Cardiac muscle cell (in vitro differentiated cells and primary cell): ENCODE results near the gene ADH5. TPM values are rescaled to one million over a fixed set of nuclear protein-coding genes. Genes with fewer than 3 reads are reported as not detected.

Source experiments
- DNase-seq, 2 donors: peaks; one replicate each; pipeline versions ENCODE4 v3.0.0 to v3.0.0-alpha.2; 2010 to 2017; ENCODE audit warnings: low read depth in 1 of 2, low spot score in 1 of 2
- H3K27ac ChIP-seq: fragments of 200-600 bp; sonication (generic); 2 replicates; pipeline ENCODE4 v1.5.1; 2016
- H3K27me3 ChIP-seq: fragments of 200-600 bp; sonication (generic); 2 replicates; pipeline ENCODE4 v1.6.0; 2016; ENCODE audit warnings: control low read depth
- H3K36me3 ChIP-seq: fragments of 200-600 bp; sonication (generic); 2 replicates; pipeline ENCODE4 v1.5.1; 2016; ENCODE audit warnings: control low read depth
- H3K4me1 ChIP-seq: fragments of 200-600 bp; sonication (generic); 2 replicates; pipeline ENCODE4 v1.8.1; 2017; ENCODE audit warnings: low read depth, mild to moderate bottlenecking, mixed run types
- H3K4me3 ChIP-seq: fragments of 200-600 bp; sonication (generic); 2 replicates; pipeline ENCODE4 v1.5.1; 2016; ENCODE audit warnings: mild to moderate bottlenecking
- H3K9me3 ChIP-seq: fragments of 200-600 bp; sonication (generic); 2 replicates; pipeline ENCODE4 v1.5.1; 2017; ENCODE audit warnings: low read depth, mild to moderate bottlenecking, control low read depth
- polyA plus RNA-seq: library from polyadenylated mRNA; unstranded; fragments of >200 nt; fragmentation: Nextera tagmentation; extraction: Ambion mirVana; gene quantifications from 2 replicates; pipeline ENCODE4 v1.2.1, GENCODE V29; 2016
- total RNA-seq: library from RNA; depleted of rRNA; stranded (reverse); fragments of >200 nt; gene quantifications from 2 replicates; pipeline ENCODE4 v1.2.3, GENCODE V29; 2016
- TF ChIP-seq, protein P1 (sequence below): IDR thresholded peaks from 2 replicates; pipeline ENCODE4 v1.5.1; 2012; ENCODE audit warnings: low read depth, mild to moderate bottlenecking, low read length

ADH5 gene
- total and polyA plus RNA-seq, 2 experiments from 2014 or later, result 148 to 177 TPM

DNA sequence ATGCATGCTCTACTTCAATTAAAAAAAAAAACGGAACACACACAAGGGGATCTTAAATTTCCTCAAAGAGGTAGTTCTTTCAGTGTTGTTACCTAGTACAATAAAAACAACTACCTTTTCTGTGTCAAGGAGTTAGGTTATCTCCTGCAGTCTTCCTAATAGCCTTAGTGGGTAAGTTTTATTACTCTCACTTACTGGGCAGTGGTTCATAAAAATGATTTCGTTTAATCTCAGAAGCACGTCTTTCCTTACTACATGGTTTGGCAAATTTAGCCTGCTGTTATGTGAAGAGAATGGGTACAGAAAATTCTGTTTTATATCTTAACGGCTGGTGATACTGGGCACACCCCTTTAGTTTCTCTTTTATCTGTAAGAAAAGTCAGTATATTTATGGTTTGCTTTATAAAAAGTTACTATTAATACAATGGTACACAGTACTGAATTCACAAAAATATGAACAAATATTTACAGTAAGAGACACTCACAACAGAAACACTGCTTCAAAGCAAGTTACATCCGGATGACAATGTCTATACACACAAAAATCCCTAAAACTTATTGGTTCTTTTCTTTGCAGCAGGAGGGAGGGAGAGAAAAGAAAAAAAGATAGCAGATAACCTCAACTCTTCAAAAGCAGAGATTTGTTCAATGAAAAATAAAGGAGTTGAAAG is 8.8 kb downstream of the ADH5 start:
- H3K4me1 ChIP-seq, result peaks cover 16% of the 10 kb centered on the region
- H3K36me3 ChIP-seq, result peaks cover 51% of the 10 kb centered on the region
- DNase-seq, result no peak
- no peaks in the 10 kb centered on the region for H3K27me3 ChIP-seq
- no peak overlapping the region for H3K27ac ChIP-seq
- TF ChIP-seq, protein P1, sequence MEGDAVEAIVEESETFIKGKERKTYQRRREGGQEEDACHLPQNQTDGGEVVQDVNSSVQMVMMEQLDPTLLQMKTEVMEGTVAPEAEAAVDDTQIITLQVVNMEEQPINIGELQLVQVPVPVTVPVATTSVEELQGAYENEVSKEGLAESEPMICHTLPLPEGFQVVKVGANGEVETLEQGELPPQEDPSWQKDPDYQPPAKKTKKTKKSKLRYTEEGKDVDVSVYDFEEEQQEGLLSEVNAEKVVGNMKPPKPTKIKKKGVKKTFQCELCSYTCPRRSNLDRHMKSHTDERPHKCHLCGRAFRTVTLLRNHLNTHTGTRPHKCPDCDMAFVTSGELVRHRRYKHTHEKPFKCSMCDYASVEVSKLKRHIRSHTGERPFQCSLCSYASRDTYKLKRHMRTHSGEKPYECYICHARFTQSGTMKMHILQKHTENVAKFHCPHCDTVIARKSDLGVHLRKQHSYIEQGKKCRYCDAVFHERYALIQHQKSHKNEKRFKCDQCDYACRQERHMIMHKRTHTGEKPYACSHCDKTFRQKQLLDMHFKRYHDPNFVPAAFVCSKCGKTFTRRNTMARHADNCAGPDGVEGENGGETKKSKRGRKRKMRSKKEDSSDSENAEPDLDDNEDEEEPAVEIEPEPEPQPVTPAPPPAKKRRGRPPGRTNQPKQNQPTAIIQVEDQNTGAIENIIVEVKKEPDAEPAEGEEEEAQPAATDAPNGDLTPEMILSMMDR, result no peak
- no peaks in the 10 kb centered on the region for H3K9me3 ChIP-seq
- H3K4me3 ChIP-seq, result no peak overlapping the region

DNA sequence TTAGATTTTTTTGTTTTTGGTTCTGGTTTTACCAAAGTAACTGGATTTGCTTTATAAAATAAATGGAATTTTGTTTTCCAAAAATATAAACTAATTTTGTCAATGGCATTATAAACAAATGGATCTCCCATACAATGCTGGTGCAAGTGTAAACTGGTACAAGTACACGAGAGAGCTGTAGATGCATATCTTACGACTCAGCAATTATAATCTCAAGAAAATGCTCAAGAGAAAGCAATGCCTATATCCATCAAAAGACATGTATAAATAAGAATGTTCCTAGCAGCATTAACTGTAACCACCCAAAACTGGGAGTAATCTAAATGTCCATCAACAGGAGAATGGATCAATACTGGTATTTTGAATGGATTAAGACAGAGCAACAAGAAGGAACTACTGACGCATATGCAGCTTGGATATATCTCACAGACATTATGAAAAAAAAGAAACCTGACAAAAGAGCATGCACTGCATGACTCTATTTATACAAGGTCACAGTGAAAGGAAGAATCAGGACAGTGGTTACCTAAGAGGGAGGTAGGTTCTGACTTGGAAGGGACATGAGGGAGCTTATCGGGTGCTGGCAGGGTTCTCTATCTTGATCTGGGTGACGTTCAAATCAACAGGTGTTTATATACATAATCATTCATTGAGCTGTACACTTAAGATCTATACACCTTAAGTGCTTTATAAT is 9.5 kb downstream of the ADH5 start:
- TF ChIP-seq, protein P1, result no peak
- no peak for DNase-seq
- peaks cover 46% of the 10 kb centered on the region for H3K36me3 ChIP-seq
- H3K4me3 ChIP-seq, result no peak overlapping the region
- no peak overlapping the region for H3K27ac ChIP-seq
- no peaks in the 10 kb centered on the region for H3K27me3 ChIP-seq
- H3K4me1 ChIP-seq, result peaks cover 16% of the 10 kb centered on the region
- H3K9me3 ChIP-seq, result no peaks in the 10 kb centered on the region

DNA sequence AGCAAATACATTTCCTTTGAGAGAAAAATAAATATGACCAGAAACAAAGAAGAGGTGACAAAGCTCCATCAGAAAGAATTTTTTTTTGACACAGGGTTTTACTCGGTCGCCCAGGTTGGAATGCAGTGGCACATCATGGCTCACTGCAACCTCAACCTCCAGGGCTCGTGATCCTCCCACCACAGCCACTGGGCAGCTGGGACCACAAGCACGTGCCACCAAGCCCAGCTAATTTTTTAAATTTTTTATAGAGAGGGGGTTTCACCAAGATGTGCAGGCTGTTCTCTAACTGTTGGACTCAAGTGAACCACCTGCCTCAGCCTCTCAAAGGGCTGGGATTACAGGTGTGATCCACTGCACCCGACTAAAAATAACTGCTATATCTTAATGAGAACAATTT is 10.3 kb downstream of the ADH5 start:
- Histone ChIP-seq H3K27me3 (no peaks in the 10 kb centered on the region), H3K27ac (no peak overlapping the region), H3K9me3 (no peaks in the 10 kb centered on the region), H3K4me1 (peaks cover 16% of the 10 kb centered on the region), H3K36me3 (peaks cover 48% of the 10 kb centered on the region), H3K4me3 (no peak overlapping the region)
- no peak for DNase-seq
- TF ChIP-seq, protein P1, result no peak

DNA sequence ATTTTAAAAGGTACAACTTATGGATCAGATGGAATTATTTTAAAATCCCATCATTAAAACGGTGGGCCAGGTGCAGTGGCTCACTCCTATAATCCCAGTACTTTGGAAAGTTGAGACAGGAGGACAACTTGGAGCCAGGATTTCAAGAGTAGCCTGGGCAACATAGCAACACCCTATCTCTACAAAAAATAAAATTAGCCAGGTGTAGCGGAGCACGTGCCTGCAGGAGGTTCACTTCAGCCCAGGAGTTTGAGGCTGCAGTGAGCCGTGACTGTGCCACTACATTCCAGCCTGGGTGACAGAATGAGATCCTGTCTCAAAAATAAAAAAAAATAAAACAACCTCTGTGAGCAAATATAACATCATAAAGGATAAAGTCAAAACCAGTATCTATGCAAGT is 11.4 kb downstream of the ADH5 start:
- DNase-seq, result no peak
- Histone ChIP-seq H3K27ac (peak overlapping the region; percentile 22), H3K27me3 (no peaks in the 10 kb centered on the region), H3K9me3 (no peaks in the 10 kb centered on the region), H3K4me3 (no peak overlapping the region), H3K36me3 (peaks cover 44% of the 10 kb centered on the region), H3K4me1 (peaks cover 16% of the 10 kb centered on the region)
- TF ChIP-seq, protein P1, result no peak

DNA sequence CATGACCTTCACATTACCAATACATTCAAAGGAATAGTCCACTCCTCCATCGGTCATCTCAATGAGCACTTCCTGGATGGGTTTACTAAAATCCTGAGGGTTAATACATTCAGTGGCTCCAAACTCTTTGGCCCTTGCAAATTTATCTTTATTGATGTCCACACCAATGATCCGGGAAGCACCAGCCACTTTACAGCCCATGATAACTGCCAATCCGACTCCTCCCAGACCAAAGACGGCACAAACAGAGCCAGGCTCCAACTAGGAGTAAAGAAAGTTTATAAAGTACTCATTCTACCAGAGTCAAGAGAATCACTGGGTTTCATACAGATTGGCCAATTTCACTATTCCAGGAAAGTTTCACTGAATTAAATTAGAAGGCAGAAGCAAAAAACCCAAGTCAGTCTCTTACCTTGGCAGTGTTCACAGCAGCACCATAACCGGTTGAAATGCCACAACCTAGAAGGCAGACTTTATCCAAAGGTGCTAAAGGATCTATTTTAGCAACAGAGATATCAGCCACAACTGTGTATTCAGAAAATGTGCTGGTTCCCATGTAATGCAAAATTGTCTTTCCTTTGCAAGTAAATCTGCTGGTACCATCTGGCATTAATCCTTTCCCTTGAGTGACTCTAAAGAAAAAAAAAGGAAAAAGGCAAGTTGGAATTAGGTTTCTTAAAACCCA is 12.2 kb downstream of the ADH5 start:
- H3K9me3 ChIP-seq, result no peaks in the 10 kb centered on the region
- peak overlapping the region; percentile 45 for H3K27ac ChIP-seq
- no peak overlapping the region for H3K4me3 ChIP-seq
- TF ChIP-seq, protein P1, result no peak
- no peaks in the 10 kb centered on the region for H3K27me3 ChIP-seq
- peaks cover 16% of the 10 kb centered on the region for H3K4me1 ChIP-seq
- no peak for DNase-seq
- peaks cover 41% of the 10 kb centered on the region for H3K36me3 ChIP-seq
